Ascending aorta (tissue), 2 donors: ENCODE data around the gene SEL1L. TPM values are rescaled to one million over a fixed set of nuclear protein-coding genes. Genes with fewer than 3 reads are reported as not detected.
"Not testable (repeated sequence)": the region's sequence is repeated elsewhere in the genome, so short reads cannot be mapped to it uniquely, and the experiment has no call there.

Experiments
- DNase-seq, 2 donors: peaks; one replicate each; pipeline ENCODE4 v3.0.0-alpha.2; 2019; ENCODE audit warnings: low spot score in 2 of 2
- H3K27ac ChIP-seq, 2 donors: fragments of 200-600 bp; sonication (generic); one replicate each; pipeline ENCODE4 v1.5.1; 2016 to 2017; ENCODE audit warnings: mild to moderate bottlenecking in 1 of 2
- H3K27me3 ChIP-seq: fragments of 200-600 bp; sonication (generic); one replicate; pipeline ENCODE4 v1.5.1; 2017
- H3K36me3 ChIP-seq, 2 donors: fragments of 200-600 bp; sonication (generic); one replicate each; pipeline ENCODE4 v1.5.1; 2016
- H3K4me1 ChIP-seq, 2 donors: fragments of 200-600 bp; sonication (generic); one replicate each; pipeline ENCODE4 v1.5.1; 2016 to 2017; ENCODE audit warnings: mild to moderate bottlenecking in 1 of 2
- H3K4me3 ChIP-seq, 2 donors: fragments of 200-600 bp; sonication (generic); one replicate each; pipeline ENCODE4 v1.5.1; 2016 to 2017; ENCODE audit warnings: mild to moderate bottlenecking in 1 of 2
- H3K9me3 ChIP-seq, 2 donors: fragments of 200-600 bp; sonication (generic); one replicate each; pipeline ENCODE4 v1.5.1; 2016
- intact Hi-C: fragments of 100-400 bp; cut with DNase I; formaldehyde crosslinking; loops from one replicate; pipeline ENCODE4 v1.15.1; 2023
- total RNA-seq: library from RNA; depleted of rRNA; stranded (reverse); fragments of >200 nt; gene quantifications from one replicate; pipeline ENCODE4 v1.1.0, GENCODE V29; 2016
- TF ChIP-seq, protein P1 (sequence below), 3 experiments: fragments of 200-600 bp in 2 of 3; fragments of 450-650 bp in 1 of 3; sonication (generic) in 2 of 3; IDR thresholded peaks; one replicate each; pipeline ENCODE4 v1.5.1; 2016 to 2019; ENCODE audit warnings: antibody characterized with exemption in 3 of 3, mild to moderate bottlenecking in 1 of 3, moderate library complexity in 1 of 3

The SEL1L gene
- total RNA-seq, 1 donor from 2014 or later = 37.3 TPM

DNA sequence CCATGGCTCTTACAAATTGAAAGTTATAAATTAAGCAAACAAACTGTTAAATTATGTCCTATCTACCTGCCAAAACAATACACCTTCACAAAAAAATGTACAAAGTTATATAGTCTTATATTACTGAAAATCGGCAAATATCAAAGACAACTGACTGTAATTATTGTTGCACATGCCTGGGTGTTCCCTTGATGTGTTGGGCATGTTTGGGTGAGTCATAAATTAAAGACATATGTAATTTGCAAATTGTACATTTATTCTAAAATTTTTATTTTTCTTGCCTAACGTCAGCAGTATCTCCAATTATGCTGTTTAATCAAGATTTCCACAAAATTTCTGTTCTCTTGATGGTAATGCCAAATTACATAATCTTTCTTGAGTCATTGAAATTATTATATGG, 22.0 kb upstream of the SEL1L start:
- intact Hi-C loops = no loop called here
- H3K4me1 ChIP-seq = no peaks in the 10 kb centered on the region
- TF ChIP-seq, protein P1, sequence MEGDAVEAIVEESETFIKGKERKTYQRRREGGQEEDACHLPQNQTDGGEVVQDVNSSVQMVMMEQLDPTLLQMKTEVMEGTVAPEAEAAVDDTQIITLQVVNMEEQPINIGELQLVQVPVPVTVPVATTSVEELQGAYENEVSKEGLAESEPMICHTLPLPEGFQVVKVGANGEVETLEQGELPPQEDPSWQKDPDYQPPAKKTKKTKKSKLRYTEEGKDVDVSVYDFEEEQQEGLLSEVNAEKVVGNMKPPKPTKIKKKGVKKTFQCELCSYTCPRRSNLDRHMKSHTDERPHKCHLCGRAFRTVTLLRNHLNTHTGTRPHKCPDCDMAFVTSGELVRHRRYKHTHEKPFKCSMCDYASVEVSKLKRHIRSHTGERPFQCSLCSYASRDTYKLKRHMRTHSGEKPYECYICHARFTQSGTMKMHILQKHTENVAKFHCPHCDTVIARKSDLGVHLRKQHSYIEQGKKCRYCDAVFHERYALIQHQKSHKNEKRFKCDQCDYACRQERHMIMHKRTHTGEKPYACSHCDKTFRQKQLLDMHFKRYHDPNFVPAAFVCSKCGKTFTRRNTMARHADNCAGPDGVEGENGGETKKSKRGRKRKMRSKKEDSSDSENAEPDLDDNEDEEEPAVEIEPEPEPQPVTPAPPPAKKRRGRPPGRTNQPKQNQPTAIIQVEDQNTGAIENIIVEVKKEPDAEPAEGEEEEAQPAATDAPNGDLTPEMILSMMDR (IDR thresholded peaks at IDR 0.05) = no peak
- no peaks in the 10 kb centered on the region for H3K27me3 ChIP-seq
- no peak overlapping the region for H3K27ac ChIP-seq
- H3K4me3 ChIP-seq = no peak overlapping the region
- no peak for DNase-seq
- H3K36me3 ChIP-seq = no peaks in the 10 kb centered on the region
- no peaks in the 10 kb centered on the region for H3K9me3 ChIP-seq

DNA sequence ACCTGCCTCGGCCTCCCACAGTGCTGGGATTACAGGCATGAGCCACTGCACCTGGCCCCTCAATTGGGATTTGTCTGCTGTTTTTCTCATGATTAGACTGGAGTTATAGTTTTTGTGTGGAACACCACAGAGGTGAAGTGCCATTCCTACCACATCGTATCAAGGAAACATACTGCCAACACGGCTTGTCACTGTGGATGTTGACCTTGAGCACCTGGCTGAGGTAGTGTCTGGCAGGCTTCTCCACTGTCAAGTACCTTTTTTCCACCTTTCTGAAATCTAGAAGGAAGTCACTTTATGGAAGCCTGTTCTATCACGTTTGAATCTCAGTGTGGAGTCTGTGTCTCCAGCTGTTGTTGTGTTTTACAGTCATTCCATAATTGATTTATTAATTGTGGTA, 21.4 kb upstream of the SEL1L start:
- Histone ChIP-seq H3K27me3 (no peaks in the 10 kb centered on the region), H3K36me3 (no peaks in the 10 kb centered on the region), H3K9me3 (no peaks in the 10 kb centered on the region), H3K27ac (no peak overlapping the region), H3K4me1 (no peaks in the 10 kb centered on the region), H3K4me3 (no peak overlapping the region)
- DNase-seq = no peak
- intact Hi-C loops = no loop called here
- TF ChIP-seq, protein P1 (IDR thresholded peaks at IDR 0.05) = no peak

DNA sequence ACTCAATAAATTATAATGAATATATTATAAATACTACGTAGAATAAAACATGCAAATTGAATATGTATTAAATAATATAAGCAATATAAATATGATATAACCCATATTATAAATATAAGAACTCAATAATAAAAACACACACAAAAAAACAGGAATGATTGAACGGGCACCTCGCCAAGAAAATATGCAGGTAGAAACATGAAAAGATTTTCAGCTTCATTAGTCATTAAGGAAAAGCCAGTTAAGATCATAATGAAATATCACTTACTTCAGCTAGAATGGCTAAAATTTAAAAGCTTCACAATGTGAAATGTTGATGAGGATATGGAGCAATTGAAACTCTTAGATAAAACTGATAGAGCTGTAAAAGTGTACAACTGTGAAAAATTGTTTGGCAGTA, 17.8 kb upstream of the SEL1L start:
- Histone ChIP-seq H3K9me3 (no peaks in the 10 kb centered on the region), H3K36me3 (no peaks in the 10 kb centered on the region), H3K27ac (no peak overlapping the region), H3K27me3 (no peaks in the 10 kb centered on the region), H3K4me3 (no peak overlapping the region), H3K4me1 (no peaks in the 10 kb centered on the region)
- no peak for DNase-seq
- TF ChIP-seq, protein P1 (IDR thresholded peaks at IDR 0.05) = no peak
- intact Hi-C loops = no loop called here

DNA sequence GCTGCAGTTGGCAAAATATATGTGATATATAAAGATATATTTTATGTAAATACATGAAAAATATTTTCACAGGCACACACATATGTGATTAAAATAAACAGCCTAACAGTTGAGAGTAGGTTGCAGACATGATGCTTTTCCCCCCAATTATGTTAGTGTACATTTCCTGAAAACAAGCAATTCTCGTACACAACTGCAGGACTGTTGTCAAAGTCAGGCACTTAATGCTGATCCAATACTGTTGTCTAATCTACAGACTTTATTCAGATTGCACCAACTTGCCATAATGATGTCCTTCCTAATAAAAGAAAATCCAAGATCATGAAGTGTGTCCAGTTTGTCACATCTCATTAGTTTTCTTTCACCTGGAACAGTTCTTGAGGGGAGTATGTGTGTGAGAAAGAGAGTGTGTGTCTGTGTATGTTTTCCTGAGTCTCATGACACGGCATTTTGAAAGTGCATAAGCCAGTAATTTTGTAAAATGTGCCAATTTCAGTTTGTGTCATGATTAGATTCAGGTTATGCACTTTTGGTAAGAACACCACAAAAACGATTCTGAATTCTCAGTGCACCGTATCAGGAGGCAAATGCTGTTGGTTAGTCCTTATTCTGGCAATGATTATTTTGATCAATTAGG, 16.5 kb upstream of the SEL1L start:
- no peak overlapping the region for H3K27ac ChIP-seq
- no peaks in the 10 kb centered on the region for H3K27me3 ChIP-seq
- TF ChIP-seq, protein P1 (IDR thresholded peaks at IDR 0.05) = no peak
- no peak for DNase-seq
- H3K9me3 ChIP-seq = no peaks in the 10 kb centered on the region
- H3K36me3 ChIP-seq = no peaks in the 10 kb centered on the region
- H3K4me3 ChIP-seq = no peak overlapping the region
- no peaks in the 10 kb centered on the region for H3K4me1 ChIP-seq
- intact Hi-C loops = no loop called here

DNA sequence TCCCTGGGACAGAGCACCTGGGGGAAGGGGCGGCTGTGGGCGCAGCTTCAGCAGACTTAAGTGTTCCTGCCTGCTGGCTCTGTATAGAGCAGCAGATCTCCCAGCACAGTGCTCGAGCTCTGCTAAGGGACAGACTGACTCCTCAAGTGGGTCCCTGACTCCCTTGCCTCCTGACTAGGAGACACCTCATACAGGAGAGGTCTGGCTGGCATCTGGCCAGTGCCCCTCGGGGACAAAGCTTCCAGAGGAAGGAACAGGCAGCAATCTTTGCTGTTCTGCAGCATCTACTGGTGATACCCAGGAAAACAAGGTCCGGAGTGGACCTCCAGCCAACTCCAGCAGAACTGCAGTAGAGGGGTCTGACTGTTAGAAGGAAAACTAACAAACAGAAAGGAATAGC, 7.6 kb upstream of the SEL1L start:
- H3K27ac ChIP-seq, H3K4me1 ChIP-seq, H3K36me3 ChIP-seq, H3K4me3 ChIP-seq, intact Hi-C loops, H3K27me3 ChIP-seq, DNase-seq, H3K9me3 ChIP-seq: not testable (repeated sequence)

DNA sequence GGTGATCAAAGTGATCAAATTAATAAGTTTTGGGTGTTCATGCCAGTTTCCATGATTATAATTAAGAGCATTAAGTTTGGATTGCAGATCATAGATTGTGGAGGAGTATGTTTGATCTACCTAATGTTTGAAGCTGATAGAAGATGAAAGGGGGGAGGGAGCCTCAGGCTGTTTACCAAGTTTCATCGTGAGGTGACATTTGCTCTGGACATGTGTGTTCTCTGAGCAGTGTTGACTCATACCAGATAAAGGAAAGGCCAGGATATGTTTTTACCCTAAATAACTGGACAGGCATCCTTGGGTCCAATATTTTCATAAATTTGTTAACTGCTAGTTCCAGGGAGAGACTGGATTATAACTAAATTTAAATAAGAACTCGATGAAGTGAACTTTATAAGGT, 3.5 kb upstream of the SEL1L start:
- DNase-seq = no peak
- Histone ChIP-seq H3K27ac (peak overlapping the region; percentile 3 to 61), H3K4me3 (no peak overlapping the region), H3K36me3 (no peaks in the 10 kb centered on the region), H3K4me1 (peaks cover 0 to 21% of the 10 kb centered on the region in 2 donors), H3K9me3 (no peaks in the 10 kb centered on the region), H3K27me3 (no peaks in the 10 kb centered on the region)
- intact Hi-C loops = no loop called here
- TF ChIP-seq, protein P1 (IDR thresholded peaks at IDR 0.05) = no peak
